HepG2 (cell line): ENCODE results near the gene MGA.

Experiments used
- AKAP8 ChIP-seq: sonication (generic); formaldehyde crosslinking; IDR thresholded peaks from 2 replicates; pipeline ENCODE4 v1.5.1; 2020; ENCODE audit warnings: mild to moderate bottlenecking, missing genetic modification reagents
- E2F2 ChIP-seq: sonication (generic); formaldehyde crosslinking; IDR thresholded peaks from 2 replicates; pipeline ENCODE4 v1.4.0; 2020; ENCODE audit warnings: missing genetic modification reagents, borderline replicate concordance
- EP300 ChIP-seq, 3 experiments: sonication (generic) in 1 of 3; formaldehyde crosslinking in 1 of 3; IDR thresholded peaks; 2 replicates each; pipeline versions ENCODE4 v1.5.1 to v1.6.1; 2011 to 2020; ENCODE audit warnings: low read depth in 2 of 3, low read length in 2 of 3, borderline replicate concordance in 1 of 3, improper control_type of control experiment in 1 of 3, mild to moderate bottlenecking in 1 of 3, missing genetic modification reagents in 1 of 3, moderate library complexity in 1 of 3
- PBX3 ChIP-seq: sonication (generic); formaldehyde crosslinking; IDR thresholded peaks from 2 replicates; pipeline ENCODE4 v1.8.1; 2023; ENCODE audit warnings: missing genetic modification reagents, inconsistent platforms, borderline replicate concordance
- RBAK ChIP-seq: sonication (generic); formaldehyde crosslinking; IDR thresholded peaks from 2 replicates; pipeline ENCODE4 v1.5.1; 2020; ENCODE audit warnings: mild to moderate bottlenecking, missing genetic modification reagents
- RFX1 ChIP-seq: fragments of 450-650 bp; IDR thresholded peaks from 2 replicates; pipeline ENCODE4 v1.6.1; 2017
- TAF1 ChIP-seq: sonication (generic); formaldehyde crosslinking; IDR thresholded peaks from 2 replicates; pipeline ENCODE4 v1.4.0; 2020; ENCODE audit warnings: missing genetic modification reagents
- ZBTB43 ChIP-seq: sonication (generic); formaldehyde crosslinking; conservative IDR thresholded peaks from 2 replicates; pipeline ENCODE4 v1.4.0; 2020; ENCODE audit warnings: missing genetic modification reagents
- TF ChIP-seq, protein P1 (sequence below): sonication (generic); formaldehyde crosslinking; IDR thresholded peaks from 2 replicates; pipeline ENCODE4 v1.5.0; 2020; ENCODE audit warnings: mild to moderate bottlenecking, missing genetic modification reagents, moderate library complexity
- TF ChIP-seq, protein P2 (sequence below), 2 experiments: IDR thresholded peaks; 2 replicates each; pipeline ENCODE4 v1.6.1; 2011 to 2012; ENCODE audit warnings: low read length in 2 of 2, borderline replicate concordance in 1 of 2, low read depth in 1 of 2, mild to moderate bottlenecking in 1 of 2, moderate library complexity in 1 of 2
- TF ChIP-seq, protein P3 (sequence below): sonication (generic); formaldehyde crosslinking; IDR thresholded peaks from 2 replicates; pipeline ENCODE4 v1.8.0; 2022; ENCODE audit warnings: missing genetic modification reagents, mild to moderate bottlenecking, moderate library complexity, borderline replicate concordance

- no peak for TF ChIP-seq AKAP8 (CRISPR knock-in tag)
- TF ChIP-seq, protein P1, sequence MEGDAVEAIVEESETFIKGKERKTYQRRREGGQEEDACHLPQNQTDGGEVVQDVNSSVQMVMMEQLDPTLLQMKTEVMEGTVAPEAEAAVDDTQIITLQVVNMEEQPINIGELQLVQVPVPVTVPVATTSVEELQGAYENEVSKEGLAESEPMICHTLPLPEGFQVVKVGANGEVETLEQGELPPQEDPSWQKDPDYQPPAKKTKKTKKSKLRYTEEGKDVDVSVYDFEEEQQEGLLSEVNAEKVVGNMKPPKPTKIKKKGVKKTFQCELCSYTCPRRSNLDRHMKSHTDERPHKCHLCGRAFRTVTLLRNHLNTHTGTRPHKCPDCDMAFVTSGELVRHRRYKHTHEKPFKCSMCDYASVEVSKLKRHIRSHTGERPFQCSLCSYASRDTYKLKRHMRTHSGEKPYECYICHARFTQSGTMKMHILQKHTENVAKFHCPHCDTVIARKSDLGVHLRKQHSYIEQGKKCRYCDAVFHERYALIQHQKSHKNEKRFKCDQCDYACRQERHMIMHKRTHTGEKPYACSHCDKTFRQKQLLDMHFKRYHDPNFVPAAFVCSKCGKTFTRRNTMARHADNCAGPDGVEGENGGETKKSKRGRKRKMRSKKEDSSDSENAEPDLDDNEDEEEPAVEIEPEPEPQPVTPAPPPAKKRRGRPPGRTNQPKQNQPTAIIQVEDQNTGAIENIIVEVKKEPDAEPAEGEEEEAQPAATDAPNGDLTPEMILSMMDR (CRISPR knock-in tag), result no peak
- no peak for TF ChIP-seq RFX1
- no peak for TF ChIP-seq RBAK
- no peak for TF ChIP-seq E2F2 (CRISPR knock-in tag)
- TF ChIP-seq PBX3 (CRISPR knock-in tag), result no peak
- no peak for TF ChIP-seq EP300 (IDR thresholded peaks at IDR 0.05; ENCODE audit: low read depth in 2 of 2, low read length in 2 of 2)
- TF ChIP-seq EP300 (CRISPR knock-in tag; IDR thresholded peaks at IDR 0.05; ENCODE audit: borderline replicate concordance), result no peak
- TF ChIP-seq, protein P2, sequence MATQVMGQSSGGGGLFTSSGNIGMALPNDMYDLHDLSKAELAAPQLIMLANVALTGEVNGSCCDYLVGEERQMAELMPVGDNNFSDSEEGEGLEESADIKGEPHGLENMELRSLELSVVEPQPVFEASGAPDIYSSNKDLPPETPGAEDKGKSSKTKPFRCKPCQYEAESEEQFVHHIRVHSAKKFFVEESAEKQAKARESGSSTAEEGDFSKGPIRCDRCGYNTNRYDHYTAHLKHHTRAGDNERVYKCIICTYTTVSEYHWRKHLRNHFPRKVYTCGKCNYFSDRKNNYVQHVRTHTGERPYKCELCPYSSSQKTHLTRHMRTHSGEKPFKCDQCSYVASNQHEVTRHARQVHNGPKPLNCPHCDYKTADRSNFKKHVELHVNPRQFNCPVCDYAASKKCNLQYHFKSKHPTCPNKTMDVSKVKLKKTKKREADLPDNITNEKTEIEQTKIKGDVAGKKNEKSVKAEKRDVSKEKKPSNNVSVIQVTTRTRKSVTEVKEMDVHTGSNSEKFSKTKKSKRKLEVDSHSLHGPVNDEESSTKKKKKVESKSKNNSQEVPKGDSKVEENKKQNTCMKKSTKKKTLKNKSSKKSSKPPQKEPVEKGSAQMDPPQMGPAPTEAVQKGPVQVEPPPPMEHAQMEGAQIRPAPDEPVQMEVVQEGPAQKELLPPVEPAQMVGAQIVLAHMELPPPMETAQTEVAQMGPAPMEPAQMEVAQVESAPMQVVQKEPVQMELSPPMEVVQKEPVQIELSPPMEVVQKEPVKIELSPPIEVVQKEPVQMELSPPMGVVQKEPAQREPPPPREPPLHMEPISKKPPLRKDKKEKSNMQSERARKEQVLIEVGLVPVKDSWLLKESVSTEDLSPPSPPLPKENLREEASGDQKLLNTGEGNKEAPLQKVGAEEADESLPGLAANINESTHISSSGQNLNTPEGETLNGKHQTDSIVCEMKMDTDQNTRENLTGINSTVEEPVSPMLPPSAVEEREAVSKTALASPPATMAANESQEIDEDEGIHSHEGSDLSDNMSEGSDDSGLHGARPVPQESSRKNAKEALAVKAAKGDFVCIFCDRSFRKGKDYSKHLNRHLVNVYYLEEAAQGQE (IDR thresholded peaks at IDR 0.05; ENCODE audit: borderline replicate concordance in 1 of 2, low read depth in 1 of 2, low read length in 2 of 2), result no peak
- TF ChIP-seq ZBTB43 (CRISPR knock-in tag), result no peak
- TF ChIP-seq TAF1 (CRISPR knock-in tag), result no peak
- TF ChIP-seq, protein P3, sequence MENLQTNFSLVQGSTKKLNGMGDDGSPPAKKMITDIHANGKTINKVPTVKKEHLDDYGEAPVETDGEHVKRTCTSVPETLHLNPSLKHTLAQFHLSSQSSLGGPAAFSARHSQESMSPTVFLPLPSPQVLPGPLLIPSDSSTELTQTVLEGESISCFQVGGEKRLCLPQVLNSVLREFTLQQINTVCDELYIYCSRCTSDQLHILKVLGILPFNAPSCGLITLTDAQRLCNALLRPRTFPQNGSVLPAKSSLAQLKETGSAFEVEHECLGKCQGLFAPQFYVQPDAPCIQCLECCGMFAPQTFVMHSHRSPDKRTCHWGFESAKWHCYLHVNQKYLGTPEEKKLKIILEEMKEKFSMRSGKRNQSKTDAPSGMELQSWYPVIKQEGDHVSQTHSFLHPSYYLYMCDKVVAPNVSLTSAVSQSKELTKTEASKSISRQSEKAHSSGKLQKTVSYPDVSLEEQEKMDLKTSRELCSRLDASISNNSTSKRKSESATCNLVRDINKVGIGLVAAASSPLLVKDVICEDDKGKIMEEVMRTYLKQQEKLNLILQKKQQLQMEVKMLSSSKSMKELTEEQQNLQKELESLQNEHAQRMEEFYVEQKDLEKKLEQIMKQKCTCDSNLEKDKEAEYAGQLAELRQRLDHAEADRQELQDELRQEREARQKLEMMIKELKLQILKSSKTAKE (CRISPR knock-in tag), result no peak
Observed at GRCh38 chr15:41794081-41794480, 133.9 kb downstream of the MGA start.
